Skeletal muscle tissue (tissue), 4 donors: Measurements from ENCODE around the gene SSRP1. TPM values are rescaled to one million over a fixed set of nuclear protein-coding genes. Genes with fewer than 3 reads are reported as not detected.
"Not testable (repeated sequence)": the region's sequence is repeated elsewhere in the genome, so short reads cannot be mapped to it uniquely, and the experiment has no call there.

Experiments
- H3K27ac ChIP-seq: one replicate; pipeline ENCODE4 v1.7.0; 2013; ENCODE audit warnings: mild to moderate bottlenecking, low read depth, low read length, inconsistent platforms
- H3K27me3 ChIP-seq, 3 donors: one replicate each; pipeline ENCODE4 v1.7.0; 2013; ENCODE audit warnings: low read length in 3 of 3; ENCODE audit not compliant: control insufficient read depth in 3 of 3, insufficient read depth in 3 of 3
- H3K36me3 ChIP-seq, 3 donors: one replicate each; pipeline ENCODE4 v1.7.0; 2013; ENCODE audit warnings: low read length in 3 of 3; ENCODE audit not compliant: control insufficient read depth in 3 of 3, insufficient read depth in 3 of 3
- H3K4me1 ChIP-seq, 3 donors: one replicate each; pipeline ENCODE4 v1.7.0; 2013; ENCODE audit warnings: low read length in 3 of 3, mild to moderate bottlenecking in 3 of 3; ENCODE audit not compliant: control insufficient read depth in 3 of 3, insufficient read depth in 3 of 3
- H3K4me3 ChIP-seq, 3 donors: one replicate each; pipeline ENCODE4 v1.7.0; 2013; ENCODE audit warnings: low read length in 3 of 3
- H3K9ac ChIP-seq, 3 donors: one replicate each; pipeline ENCODE4 v1.7.0; 2013; ENCODE audit warnings: low read length in 3 of 3, mild to moderate bottlenecking in 3 of 3, moderate library complexity in 2 of 3, low read depth in 1 of 3
- H3K9me3 ChIP-seq, 3 donors: one replicate each; pipeline ENCODE4 v1.7.0; 2013; ENCODE audit warnings: low read length in 3 of 3; ENCODE audit not compliant: control insufficient read depth in 3 of 3
- total RNA-seq: library from RNA; depleted of rRNA; stranded (reverse); fragments of >200 nt; gene quantifications from one replicate; pipeline ENCODE4 v1.2.3, GENCODE V29; 2014
- donor health status: Osteomylitis.

The SSRP1 gene
- total RNA-seq, 1 donor from 2014 or later, result 38.6 TPM

GRCh38 chr11:57297221-57297620 is 38.5 kb downstream of the SSRP1 start:
- H3K4me3 ChIP-seq, result no peak overlapping the region
- no peaks in the 10 kb centered on the region for H3K27me3 ChIP-seq
- H3K36me3 ChIP-seq, result peaks cover 43 to 44% (median 43%) of the 10 kb centered on the region in 3 donors
- H3K9me3 ChIP-seq, result peaks cover 5 to 12% (median 7%) of the 10 kb centered on the region in 3 donors
- H3K4me1 ChIP-seq, result peaks cover 3 to 5% (median 5%) of the 10 kb centered on the region in 3 donors
- no peak overlapping the region for H3K9ac ChIP-seq
- H3K27ac ChIP-seq, result no peak overlapping the region

GRCh38 chr11:57296205-57296604 is 39.5 kb downstream of the SSRP1 start:
- H3K4me1 ChIP-seq, H3K27ac ChIP-seq, H3K27me3 ChIP-seq, H3K9ac ChIP-seq, H3K4me3 ChIP-seq: not testable (repeated sequence)
- Histone ChIP-seq H3K9me3 (peaks cover 5 to 12% (median 7%) of the 10 kb centered on the region in 3 donors), H3K36me3 (peaks cover 33 to 34% (median 33%) of the 10 kb centered on the region in 3 donors)

GRCh38 chr11:57294225-57295131 is 41.2 kb downstream of the SSRP1 start:
- no peak overlapping the region for H3K27ac ChIP-seq
- peaks cover 3 to 5% (median 5%) of the 10 kb centered on the region in 3 donors for H3K4me1 ChIP-seq
- no peak overlapping the region for H3K4me3 ChIP-seq
- no peak overlapping the region for H3K9ac ChIP-seq
- H3K36me3 ChIP-seq, result peaks cover 16 to 17% (median 16%) of the 10 kb centered on the region in 3 donors
- H3K9me3 ChIP-seq, result peaks cover 0 to 7% (median 4%) of the 10 kb centered on the region in 3 donors
- H3K27me3 ChIP-seq, result no peaks in the 10 kb centered on the region

- peaks cover 3 to 11% (median 5%) of the 10 kb centered on the region in 3 donors for H3K4me1 ChIP-seq
- H3K27ac ChIP-seq, result no peak overlapping the region
- no peaks in the 10 kb centered on the region for H3K36me3 ChIP-seq
- H3K4me3 ChIP-seq, result no peak overlapping the region
- H3K9me3 ChIP-seq, result no peaks in the 10 kb centered on the region
- no peak overlapping the region for H3K9ac ChIP-seq
- H3K27me3 ChIP-seq, result no peaks in the 10 kb centered on the region
Measured at GRCh38 chr11:57290288-57290687, 45.4 kb downstream of the SSRP1 start.

- Histone ChIP-seq H3K27ac (no peak overlapping the region), H3K9ac (no peak overlapping the region)
Measured at GRCh38 chr11:57288771-57289579, 46.7 kb downstream of the SSRP1 start.

GRCh38 chr11:57287884-57288283 is 47.8 kb downstream of the SSRP1 start:
- Histone ChIP-seq H3K27me3 (no peaks in the 10 kb centered on the region), H3K36me3 (no peaks in the 10 kb centered on the region), H3K4me3 (no peak overlapping the region), H3K9ac (no peak overlapping the region), H3K4me1 (peaks cover 0 to 6% (median 1%) of the 10 kb centered on the region in 3 donors), H3K9me3 (no peaks in the 10 kb centered on the region), H3K27ac (no peak overlapping the region)

More at GRCh38 chr11:57288771-57289579, 46.7 kb downstream of the SSRP1 start:
- Histone ChIP-seq H3K9me3 (no peaks in the 10 kb centered on the region), H3K27me3 (no peaks in the 10 kb centered on the region), H3K36me3 (no peaks in the 10 kb centered on the region), H3K4me3 (no peak overlapping the region), H3K4me1 (peaks cover 3 to 9% (median 5%) of the 10 kb centered on the region in 3 donors)

- Histone ChIP-seq H3K4me3 (no peak overlapping the region), H3K36me3 (no peaks in the 10 kb centered on the region), H3K9ac (no peak overlapping the region), H3K27ac (no peak overlapping the region), H3K4me1 (peaks cover 0 to 5% (median under 1%) of the 10 kb centered on the region in 3 donors), H3K27me3 (no peaks in the 10 kb centered on the region), H3K9me3 (no peaks in the 10 kb centered on the region)
Measured at GRCh38 chr11:57283231-57283990, 52.3 kb downstream of the SSRP1 start.

GRCh38 chr11:57281546-57281945 is 54.1 kb downstream of the SSRP1 start:
- not testable (repeated sequence) for H3K27ac ChIP-seq, H3K4me3 ChIP-seq, H3K27me3 ChIP-seq, H3K36me3 ChIP-seq, H3K9ac ChIP-seq, H3K9me3 ChIP-seq
- peaks cover 9 to 16% (median 12%) of the 10 kb centered on the region in 3 donors for H3K4me1 ChIP-seq

- Histone ChIP-seq H3K36me3 (no peaks in the 10 kb centered on the region), H3K9me3 (no peaks in the 10 kb centered on the region), H3K4me1 (peaks cover 9 to 16% (median 13%) of the 10 kb centered on the region in 3 donors), H3K9ac (no peak overlapping the region), H3K27ac (no peak overlapping the region), H3K4me3 (no peak overlapping the region), H3K27me3 (no peaks in the 10 kb centered on the region)
Measured at GRCh38 chr11:57279116-57279515, 56.6 kb downstream of the SSRP1 start.
